HG03520 (cell line): ENCODE data around the gene SLC30A7.

Experiments used
- ATAC-seq: cut with Tn5 transposase; IDR thresholded peaks from one replicate; pipeline ENCODE4 v1.9.1; 2021; ENCODE audit warnings: mild to moderate bottlenecking, moderate library complexity; ENCODE audit not compliant: unreplicated experiment

Gene SLC30A7

GRCh38 chr1:100971021-100971420 lies 75.1 kb downstream of the SLC30A7 start:
- no peak for ATAC-seq

GRCh38 chr1:100972185-100972584 lies 76.3 kb downstream of the SLC30A7 start:
- no peak for ATAC-seq

GRCh38 chr1:100976936-100977335 lies 81.0 kb downstream of the SLC30A7 start:
- ATAC-seq = no peak

- no peak for ATAC-seq
Measured at GRCh38 chr1:100979631-100980030, 83.7 kb downstream of the SLC30A7 start.

GRCh38 chr1:100982793-100983192 lies 86.9 kb downstream of the SLC30A7 start:
- ATAC-seq = no peak

- no peak for ATAC-seq
Measured at GRCh38 chr1:100988121-100988520, 92.2 kb downstream of the SLC30A7 start.

- no peak for ATAC-seq
Measured at GRCh38 chr1:100989306-100990077, 93.6 kb downstream of the SLC30A7 start.

- ATAC-seq = no peak
Measured at GRCh38 chr1:100995198-100995988, 99.5 kb downstream of the SLC30A7 start.

GRCh38 chr1:100998426-100998825 lies 102.5 kb downstream of the SLC30A7 start:
- ATAC-seq = no peak

- ATAC-seq = no peak
Measured at GRCh38 chr1:101000131-101000873, 104.4 kb downstream of the SLC30A7 start.

GRCh38 chr1:101002551-101002950 lies 106.7 kb downstream of the SLC30A7 start:
- no peak for ATAC-seq

- no peak for ATAC-seq
Measured at GRCh38 chr1:101003012-101003650, 107.2 kb downstream of the SLC30A7 start.

GRCh38 chr1:101004061-101004460 lies 108.2 kb downstream of the SLC30A7 start:
- no peak for ATAC-seq

GRCh38 chr1:101004670-101005069 lies 108.8 kb downstream of the SLC30A7 start:
- ATAC-seq = no peak

GRCh38 chr1:101005183-101005582 lies 109.3 kb downstream of the SLC30A7 start:
- no peak for ATAC-seq

- no peak for ATAC-seq
Measured at GRCh38 chr1:101005871-101006270, 110.0 kb downstream of the SLC30A7 start.

GRCh38 chr1:101006553-101006952 lies 110.7 kb downstream of the SLC30A7 start:
- no peak for ATAC-seq

GRCh38 chr1:101008229-101008834 lies 112.4 kb downstream of the SLC30A7 start:
- ATAC-seq = no peak

GRCh38 chr1:101013776-101014175 lies 117.9 kb downstream of the SLC30A7 start:
- no peak for ATAC-seq

GRCh38 chr1:101017448-101017847 lies 121.6 kb downstream of the SLC30A7 start:
- ATAC-seq = no peak

GRCh38 chr1:101022294-101022693 lies 126.4 kb downstream of the SLC30A7 start:
- ATAC-seq = no peak
